NCI-H345 (cell line): Measurements from ENCODE around the gene UBE2I.

Experiments
- DNase-seq: peaks from one replicate; lab custom pipeline; 2025; lab: John Stamatoyannopoulos, UW

Gene UBE2I

DNA sequence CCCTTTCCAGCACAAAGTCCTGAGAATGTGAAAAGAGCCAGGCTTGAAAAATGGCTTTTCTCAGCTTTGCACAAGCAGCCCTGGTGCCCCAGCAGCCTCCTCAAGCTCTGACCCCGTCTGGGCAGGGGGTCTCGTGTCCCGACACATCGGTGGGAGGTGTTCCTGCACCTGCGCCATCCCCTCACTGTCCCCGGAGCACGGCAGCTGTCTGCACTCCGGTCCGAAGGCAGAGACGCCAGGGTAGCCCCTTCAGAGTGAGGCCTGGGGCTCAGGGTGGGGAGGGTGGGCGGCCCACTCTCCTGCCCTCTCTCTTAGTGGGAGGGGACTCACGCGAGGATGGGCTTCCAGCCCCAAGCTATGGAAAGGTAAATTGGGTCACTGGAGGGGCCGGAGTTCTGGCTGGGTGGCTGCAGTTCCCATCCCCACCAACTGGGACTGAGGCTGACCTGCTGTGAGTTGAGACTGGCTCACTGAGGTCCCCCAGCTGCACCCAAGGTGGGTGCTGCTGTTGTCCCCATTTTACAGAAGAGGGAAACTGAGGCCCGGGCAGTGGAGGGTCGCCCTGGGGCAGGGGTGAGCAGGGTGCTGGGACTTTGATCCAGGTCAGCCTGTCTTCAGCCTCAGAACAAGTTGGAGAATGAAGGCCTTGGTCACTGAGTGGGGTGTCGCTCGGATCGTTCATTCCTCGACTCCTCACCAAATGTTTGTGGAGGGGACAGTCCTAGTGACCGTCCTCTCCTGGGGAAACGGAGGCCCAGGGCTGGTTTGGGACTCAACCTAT, 21.7 kb downstream of the UBE2I start:
- no peak for DNase-seq

DNA sequence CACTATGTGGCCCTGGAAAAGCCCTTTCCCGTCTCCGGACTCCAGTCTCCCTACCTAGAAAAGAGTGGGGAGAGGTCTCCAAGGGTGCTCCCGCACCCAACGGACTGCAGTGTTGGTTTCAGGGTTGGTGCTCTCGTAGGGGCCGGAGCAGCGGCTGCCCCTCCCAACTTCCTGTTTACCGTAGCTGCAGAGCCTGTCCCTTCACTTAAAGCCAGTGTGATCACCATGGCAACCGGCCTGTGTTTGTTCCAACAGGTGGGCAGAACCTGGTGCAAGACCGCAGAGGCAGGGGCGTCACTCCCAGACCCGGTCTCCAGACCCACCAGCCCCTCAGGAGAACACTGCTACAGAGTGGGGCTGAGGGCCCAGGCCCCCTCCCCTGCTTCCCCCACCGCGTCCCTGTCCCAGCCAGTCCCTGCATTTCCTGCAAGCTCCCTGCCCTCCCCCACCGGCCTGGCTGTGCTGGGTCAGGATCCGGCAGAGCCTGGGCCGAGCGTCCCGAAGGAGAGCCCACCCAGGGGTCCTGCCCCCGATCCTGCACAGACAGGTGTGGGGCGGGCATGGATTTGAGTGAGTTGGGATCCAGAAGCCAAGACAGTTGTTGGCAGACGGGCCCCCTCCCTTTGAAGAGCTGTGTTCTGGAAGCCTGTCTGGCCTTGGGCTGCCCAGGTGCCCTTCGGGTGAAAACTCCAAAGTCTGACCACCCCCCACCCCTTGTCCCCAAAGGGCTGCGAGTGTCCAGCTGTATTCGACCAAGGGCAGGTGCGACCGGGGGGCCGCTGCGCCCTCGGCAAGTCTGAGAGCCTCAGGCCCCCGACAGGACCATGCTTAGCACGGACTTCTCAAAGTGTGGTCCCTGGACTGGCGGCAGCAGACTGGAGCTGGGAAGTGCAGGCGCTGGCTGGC, 22.5 kb downstream of the UBE2I start:
- DNase-seq = peak; percentile 51

DNA sequence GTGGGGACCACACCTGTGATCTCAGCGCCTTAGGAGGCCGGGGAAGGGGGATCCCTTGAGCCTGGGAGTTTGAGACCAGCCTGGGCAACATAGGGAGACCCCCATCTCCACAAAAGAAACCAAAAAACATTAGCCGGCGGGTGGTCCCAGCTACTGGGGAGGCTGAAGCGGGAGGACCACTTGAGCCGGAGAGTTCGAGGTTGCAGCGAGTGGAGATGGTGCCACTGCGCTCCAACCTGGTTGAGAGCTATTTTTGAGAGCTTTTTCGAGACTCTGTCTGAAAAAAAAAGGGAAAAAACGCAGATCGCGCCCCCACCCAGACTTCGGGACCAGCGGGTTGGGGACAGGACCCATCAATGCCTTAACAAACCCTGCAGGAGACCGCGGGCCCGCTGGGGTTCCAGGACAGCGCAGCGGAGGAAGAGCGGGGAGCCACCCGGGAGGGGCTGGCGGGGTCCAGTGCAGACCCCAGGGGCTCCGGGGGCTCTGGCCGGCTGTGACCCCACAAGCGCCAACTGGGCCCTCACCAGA, 23.2 kb downstream of the UBE2I start:
- no peak for DNase-seq

DNA sequence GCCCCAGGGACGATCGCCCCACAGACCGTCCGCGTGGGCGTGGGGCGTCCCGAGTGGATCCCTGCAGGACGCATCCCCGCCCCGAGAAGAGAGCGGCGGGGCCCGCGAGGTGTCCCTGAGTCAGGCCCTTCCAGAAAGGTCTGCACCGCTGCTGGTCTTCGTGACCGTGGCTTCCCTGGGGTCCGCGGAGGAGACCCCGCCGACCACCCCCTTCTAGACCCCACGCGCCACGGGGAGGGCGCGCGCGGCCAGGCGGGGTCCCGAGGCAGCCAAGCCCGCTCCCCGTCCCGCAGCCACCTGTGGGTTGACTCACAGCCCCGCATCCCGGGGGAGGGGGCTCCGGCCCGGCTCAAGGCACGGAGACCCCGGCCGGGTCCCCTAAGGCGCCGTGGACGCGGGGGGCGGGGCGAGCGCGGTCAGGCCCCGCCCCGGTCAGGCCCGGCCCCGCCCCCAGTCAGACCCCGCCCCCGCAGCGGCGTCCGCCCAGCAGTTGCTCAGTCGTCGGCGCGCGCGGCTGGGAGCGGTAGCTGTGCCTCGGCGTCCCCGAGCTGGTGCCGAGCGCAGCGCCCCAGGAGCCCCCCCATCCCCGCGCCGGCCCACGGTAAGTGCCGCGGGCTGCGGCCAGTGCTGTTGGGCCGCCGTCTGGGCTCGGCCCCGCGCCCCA, 23.8 kb downstream of the UBE2I start, which contains the start of gene BAIAP3:
Gene BAIAP3 (plus strand): TSS at position 497 of the 664 bp plus-strand sequence. CDS start 4,905 bp downstream, outside the sequence.
- peak; percentile 23 for DNase-seq

DNA sequence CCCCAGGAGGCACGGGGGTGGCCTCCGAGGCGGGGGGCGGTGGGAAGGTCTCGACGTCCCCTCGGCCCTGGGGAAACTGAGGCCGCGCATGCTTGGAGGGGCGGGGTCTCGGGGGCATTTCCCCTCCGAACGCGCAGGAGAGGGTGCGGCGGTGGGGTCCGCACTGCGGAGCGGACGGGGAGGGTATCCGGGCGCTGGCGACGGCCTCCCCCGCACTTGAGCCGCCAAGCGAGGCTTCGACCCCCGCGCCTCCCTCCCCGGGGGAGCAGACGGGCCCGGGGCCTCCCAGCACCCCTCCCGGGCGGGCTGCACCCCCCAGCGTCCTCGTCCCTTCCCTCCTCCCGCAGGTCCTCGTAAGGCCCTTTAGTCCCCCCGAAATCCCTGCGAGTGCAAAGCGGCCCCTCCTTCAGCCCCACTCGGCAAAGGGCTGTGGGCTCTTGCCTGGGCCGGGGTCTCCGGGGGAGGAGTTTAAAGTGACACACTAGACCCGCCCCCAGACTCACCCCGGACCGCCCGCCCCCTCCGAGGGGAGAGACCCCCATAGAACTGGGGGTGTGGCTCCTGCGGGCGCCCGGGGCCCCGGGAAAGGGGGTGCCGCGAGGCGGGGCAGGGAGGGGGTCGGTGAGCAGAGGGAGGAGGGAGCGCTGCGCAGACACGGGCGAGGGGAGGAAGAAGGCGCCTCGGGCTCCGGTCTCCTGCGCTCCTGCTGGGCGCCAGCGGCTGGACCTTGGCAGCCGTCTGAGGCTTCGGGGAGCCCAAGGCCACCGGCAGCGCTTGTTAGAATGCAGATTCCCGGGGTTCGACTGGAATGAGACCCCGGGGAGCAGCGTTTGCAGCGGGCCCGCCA, 24.6 kb downstream of the UBE2I start:
- DNase-seq = no peak

DNA sequence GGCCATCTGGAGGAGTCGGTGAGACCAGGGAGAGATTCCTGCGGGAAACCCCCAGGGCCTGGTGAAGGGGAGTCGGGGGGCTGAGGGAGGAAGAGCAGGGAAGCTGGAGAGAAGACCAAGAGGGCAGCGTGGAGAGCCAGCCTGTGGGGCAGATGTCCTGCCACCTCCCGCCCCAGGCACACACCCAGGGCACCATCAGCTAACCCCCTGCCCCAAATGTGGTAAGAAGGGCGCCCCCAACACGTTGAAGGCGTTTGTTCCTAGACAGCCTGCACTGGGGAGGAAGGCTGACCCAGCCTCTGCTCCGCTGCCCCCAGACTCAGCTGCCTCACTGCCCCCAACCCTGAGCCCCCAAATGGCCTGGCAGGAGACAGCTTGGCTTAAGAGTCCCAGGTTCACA, 25.3 kb downstream of the UBE2I start:
- DNase-seq = no peak

DNA sequence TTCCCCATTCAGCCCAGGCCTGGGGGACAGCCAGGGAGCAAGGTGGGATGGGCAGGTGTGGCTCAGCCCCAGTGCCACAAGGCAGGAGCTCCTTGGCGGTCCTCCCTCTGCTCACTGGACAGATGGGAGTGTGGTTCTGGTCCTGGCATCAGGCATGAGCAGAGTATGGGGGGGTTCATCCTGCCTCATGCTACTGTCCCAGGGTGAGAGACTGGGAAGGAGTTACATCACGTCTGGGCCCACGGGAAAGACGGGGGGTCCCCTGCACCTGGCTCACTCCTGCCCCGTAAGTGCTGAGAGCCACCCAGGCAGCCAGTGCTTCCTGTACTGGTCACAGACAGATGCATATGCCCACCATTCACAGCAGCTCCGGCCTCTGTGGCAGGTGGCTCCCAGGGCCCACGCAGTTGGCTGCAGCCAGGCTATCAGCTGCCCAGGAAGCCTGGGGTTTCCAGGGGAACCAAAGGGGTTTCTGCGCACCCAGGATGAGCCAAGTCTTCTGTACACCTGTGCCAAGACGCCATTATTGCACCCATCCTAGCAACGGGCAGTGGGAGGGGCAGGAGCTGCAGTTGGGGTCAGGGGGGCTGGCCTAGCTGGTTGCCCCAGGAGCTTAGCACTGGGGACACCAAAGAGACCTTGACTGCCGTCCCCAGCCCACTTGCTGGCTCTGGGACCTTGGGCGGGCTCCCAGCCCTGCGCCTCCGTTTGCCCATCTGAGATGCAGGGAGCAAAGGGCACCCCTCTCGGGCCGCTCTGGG, 26.0 kb downstream of the UBE2I start:
- peak; percentile 16 for DNase-seq

DNA sequence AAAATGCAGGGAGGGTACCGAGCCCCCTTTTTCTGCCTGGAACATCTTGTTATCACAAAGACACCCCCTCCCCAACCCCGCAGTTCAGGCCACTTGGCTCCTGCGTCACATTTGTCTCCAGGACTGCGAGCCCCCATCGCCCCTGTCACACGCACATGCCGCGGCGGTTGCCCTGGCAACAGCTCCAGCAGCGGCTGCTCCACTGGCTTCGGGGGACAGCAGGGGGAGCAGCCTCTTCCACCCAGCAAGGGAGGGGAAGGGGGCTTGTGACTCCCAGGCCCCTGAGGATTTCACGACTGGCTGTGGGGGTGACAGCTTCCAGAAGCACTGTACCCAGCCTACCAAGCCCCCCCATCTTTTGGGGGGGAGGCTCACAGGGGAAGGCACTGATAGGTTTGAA, 26.6 kb downstream of the UBE2I start:
- peak; percentile 22 for DNase-seq

DNA sequence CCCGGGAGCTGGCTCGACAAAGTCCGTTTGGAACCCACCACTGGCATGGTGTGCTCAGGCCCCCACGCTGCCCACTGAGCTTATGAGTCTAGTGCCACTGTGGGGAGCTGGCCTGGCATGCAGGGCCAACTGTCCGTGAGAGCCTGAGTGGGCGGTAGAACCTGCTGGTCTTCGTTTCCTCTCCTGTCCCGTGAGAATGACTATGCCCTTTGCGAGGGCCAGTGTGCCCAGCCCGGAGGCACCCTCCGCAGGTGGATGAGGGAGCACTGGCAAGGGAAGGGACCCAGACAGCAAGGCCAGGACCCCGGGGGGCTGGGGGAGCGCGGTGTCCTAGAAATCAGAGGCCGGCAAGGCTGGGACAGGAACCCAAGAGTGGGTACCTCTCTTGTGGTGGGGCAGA, 27.2 kb downstream of the UBE2I start:
- no peak for DNase-seq

DNA sequence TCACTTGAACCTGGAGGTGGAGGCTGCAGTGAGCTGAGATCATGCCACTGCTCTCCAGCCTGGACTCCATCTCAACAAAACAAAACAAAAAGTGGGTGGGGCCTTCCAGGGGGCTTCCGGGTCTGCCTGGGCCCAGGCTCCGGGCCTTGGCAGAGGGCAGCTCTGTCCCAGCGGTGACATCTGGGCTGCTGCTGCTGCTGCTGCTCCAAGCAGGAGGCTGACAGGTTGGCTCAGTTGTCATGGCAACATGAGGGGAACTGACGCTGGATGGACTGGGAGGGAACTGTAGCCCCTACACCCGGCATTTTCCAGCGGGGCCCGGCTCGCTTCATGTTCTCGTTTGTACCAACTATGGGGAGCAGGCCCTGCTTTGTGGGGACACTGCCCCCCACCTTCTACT, 28.1 kb downstream of the UBE2I start:
- no peak for DNase-seq

DNA sequence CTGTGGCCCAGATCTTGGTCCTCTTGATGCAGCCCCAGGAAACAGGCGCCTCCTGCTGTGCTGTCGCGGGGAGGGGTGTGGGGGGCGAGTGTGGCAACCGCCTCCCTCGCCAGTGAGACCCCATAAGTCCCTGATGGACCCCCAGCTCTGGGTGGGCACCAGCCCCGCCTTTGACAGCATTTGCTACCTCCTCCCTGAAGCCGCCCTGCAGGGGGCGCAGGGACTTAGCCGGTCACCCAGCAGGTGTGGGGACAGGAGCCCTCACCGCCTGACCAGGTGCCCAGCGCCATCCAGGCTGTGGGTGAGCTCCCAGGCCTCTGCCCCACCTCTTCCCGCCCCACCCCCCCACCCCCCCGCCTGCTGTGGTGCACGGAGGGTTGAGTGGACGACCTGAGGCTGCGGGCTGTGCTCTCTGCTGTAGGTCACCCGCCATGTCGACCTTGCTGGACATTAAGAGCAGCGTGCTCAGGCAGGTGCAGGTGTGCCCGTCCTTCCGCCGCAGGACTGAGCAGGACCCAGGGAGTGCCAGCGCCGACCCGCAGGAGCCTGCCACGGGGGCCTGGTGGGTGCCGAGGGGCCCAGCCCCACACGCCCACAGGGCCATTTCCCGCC, 28.8 kb downstream of the UBE2I start:
- DNase-seq = no peak

DNA sequence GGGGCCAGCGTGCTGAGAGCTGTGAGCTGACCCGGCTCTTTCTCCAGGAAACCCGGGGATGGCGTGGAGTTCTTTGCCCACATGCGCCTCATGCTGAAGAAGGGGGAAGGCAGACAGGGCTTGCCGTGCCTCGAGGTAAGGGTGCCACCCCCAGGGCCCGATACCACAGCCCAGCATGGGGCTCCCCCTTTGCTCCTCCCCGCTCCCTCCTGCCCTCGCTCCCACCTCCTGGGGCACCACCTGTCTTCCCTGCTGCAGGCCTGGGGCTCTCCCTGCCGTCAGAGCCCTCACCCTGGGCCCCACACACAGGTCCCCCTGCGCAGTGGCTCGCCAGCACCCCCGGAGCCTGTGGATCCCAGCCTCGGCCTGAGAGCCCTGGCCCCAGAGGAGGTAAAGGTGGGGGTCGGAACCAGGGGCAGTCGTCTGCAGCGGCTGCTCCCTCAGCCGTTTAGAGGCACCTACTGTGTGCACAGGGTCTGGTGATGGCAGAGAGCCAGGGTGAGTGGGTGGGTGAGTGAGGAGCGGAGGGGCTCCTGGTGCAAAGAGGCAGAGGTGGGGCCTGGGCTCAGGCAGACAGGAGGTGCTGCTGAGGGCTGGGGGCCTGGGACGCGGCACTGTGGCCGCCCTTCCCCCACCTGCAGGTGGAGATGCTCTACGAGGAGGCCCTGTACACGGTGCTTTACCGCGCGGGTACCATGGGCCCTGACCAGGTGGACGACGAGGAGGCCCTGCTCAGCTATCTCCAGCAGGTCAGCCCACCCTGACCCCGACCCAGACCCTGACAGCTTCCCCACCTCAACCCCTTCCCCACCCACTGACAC, 29.6 kb downstream of the UBE2I start:
- DNase-seq = peak; percentile 18

DNA sequence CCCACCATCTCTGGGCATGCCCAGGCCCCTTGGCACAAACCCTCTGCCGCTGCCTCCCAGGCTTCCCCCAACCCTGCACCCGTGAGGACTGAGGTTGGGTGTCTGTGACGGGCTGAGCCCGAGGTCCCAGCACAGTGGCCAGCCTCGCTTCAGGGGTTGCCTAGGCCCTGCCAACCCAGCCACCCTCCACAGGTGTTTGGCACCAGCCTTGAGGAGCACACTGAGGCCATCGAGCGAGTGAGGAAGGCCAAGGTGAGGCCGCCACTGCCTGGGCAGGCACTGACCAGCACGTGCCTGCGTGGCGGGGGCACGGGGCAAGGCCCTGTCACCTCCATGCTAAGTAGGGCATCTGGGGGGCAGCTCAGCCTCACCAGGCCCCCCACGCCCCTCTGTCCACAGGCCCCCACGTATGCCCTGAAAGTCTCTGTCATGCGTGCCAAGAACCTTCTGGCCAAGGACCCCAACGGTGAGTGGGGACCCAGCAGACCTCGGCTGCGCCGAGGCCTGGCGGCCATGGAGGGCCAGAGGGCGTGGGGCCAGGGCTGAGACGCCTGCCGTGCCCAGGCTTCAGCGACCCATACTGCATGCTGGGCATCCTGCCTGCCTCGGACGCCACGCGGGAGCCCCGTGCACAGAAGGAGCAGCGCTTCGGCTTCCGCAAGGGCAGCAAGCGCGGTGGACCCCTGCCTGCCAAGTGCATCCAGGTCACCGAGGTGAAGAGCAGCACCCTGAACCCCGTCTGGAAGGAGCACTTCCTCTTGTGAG, 31.5 kb downstream of the UBE2I start:
- DNase-seq = no peak

DNA sequence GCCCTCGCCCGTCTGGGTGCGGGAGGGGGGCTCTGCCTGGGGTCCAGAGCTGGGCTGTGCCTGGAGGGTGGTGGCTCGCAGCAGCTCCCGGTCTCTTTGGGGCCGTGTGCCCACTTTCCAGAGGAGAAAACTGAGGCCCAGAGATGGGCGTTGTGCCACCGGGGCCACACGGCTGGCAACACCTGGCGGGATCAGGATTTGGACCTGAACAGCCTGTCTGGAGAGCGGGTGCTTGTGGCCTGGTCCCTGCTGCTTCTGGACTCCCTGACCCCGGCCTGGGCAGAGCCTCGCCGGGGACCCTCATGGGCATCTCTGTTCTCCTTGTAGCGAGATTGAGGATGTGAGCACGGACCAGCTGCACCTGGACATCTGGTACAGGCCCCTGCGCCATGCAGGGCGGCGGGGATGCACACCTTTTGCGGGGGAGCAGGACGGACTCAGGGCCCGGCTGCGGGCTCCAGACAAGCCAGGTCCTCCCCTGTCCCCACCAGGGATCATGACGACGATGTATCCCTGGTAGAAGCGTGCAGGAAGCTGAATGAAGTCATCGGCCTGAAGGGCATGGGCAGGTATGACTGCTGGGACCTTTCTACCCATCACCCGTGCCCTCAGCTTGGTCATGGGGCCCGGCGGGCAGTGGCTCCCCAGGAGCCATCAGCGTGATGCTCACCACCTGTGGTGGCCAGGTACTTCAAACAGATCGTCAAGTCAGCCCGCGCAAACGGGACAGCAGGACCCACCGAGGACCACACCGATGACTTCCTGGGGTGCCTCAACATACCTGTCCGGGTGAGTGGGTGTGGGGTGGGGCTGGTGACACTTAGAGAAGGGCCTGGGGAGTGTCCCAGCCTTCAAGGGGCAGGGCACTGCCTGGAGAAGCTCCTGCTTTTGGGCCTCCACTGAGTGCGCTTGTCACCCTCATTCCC, 32.3 kb downstream of the UBE2I start:
- DNase-seq = no peak

DNA sequence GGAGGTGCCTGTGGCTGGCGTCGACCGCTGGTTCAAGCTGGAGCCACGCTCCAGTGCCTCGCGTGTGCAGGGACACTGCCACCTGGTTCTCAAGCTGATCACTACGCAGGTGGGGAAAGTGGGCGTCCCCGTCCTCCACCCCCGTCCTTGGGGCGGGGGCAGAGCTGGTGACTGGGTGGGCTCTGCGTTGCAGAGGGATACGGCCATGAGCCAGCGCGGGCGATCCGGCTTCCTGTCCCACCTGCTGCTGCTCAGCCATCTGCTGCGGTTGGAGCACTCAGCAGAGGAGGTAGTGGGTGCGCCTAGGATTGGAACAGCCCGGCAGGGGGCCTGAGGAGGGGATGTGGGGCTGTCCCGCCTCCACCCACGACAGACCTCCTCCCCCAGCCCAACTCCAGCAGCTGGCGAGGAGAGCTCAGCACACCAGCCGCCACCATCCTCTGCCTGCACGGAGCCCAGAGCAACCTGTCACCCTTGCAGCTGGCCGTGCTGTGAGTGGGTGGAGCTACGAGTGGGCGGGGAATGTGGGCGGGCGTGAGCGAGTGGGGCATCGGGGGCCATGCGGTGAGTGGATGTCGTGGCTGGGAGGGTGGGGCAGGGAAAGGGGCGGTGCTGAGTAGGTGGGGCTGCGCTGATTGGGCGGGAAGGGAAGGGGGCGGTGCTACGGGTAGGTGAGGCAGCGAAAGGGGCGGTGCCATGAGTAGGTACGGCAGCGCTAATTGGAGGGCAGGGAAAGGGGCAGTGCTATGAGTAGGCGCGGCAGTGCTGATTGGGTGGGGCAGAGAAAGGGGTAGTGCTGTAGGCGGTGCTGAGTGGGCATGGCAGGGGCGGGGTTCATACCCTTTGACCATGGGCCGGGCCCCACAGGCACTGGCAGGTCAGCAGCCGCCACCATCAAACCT, 33.3 kb downstream of the UBE2I start:
- peak; percentile 98 for DNase-seq
